Measurements from ENCODE around the gene WWOX.

GRCh38 chr16:79054211-79054984 is 954.9 kb downstream of the WWOX start:
- TF ChIP-seq ARNTL (CRISPR knock-in tag; IDR thresholded peaks at IDR 0.05; ENCODE audit: borderline replicate concordance, low read depth) (no peak), ZC3H10 (CRISPR knock-in tag; IDR thresholded peaks at IDR 0.05) (no peak), POU6F1 (CRISPR knock-in tag; IDR thresholded peaks at IDR 0.05; ENCODE audit: borderline replicate concordance, low read depth) (no peak), ZNF70 (CRISPR knock-in tag; IDR thresholded peaks at IDR 0.05) (no peak), PATZ1 (CRISPR knock-in tag; IDR thresholded peaks at IDR 0.05; ENCODE audit: borderline replicate concordance) (no peak), RARB (CRISPR knock-in tag; IDR thresholded peaks at IDR 0.05) (no peak), SNAI2 (CRISPR knock-in tag; IDR thresholded peaks at IDR 0.05) (no peak), ESRRG (CRISPR knock-in tag; IDR thresholded peaks at IDR 0.05) (no peak), TSHZ2 (CRISPR knock-in tag; IDR thresholded peaks at IDR 0.05) (no peak), TCF4 (CRISPR knock-in tag; IDR thresholded peaks at IDR 0.05; ENCODE audit: borderline replicate concordance) (no peak), ZFP3 (CRISPR knock-in tag; IDR thresholded peaks at IDR 0.05) (no peak), CSRNP3 (CRISPR knock-in tag; IDR thresholded peaks at IDR 0.05) (no peak), ZNF565 (CRISPR knock-in tag; conservative IDR thresholded peaks at IDR 0.05; ENCODE audit: low read depth) (no peak)

Data from SK-N-SH treated with all-trans-retinoic acid at 6 μM for 48 hours (cell line).